HepG2 (cell line): ENCODE measurements around the gene SHBG. TPM values are rescaled to one million over a fixed set of nuclear protein-coding genes. Genes with fewer than 3 reads are reported as not detected.
A peak's percentile ranks its signal among the peaks of the same experiment; 100 is the strongest.

ENCODE experiments used
- ATAC-seq: fragments of 200-7000 bp; cut with Tn5 transposase; 3 replicates; pipeline ENCODE4 v1.9.1; 2020; ENCODE audit warnings: mild to moderate bottlenecking, moderate library complexity
- BruUV-seq: library from RNA; stranded (reverse); fragments of 400-500 nt; replicated peaks from 2 replicates; lab custom pipeline; 2021; lab: Mats Ljungman, UMichigan
- CTCF ChIA-PET: fragments of 300-600 bp; formaldehyde crosslinking; extraction: SDS; loops from one replicate; lab custom pipeline; 2021; ENCODE audit warnings: low total read pairs, inconsistent platforms, low intra/inter-chr PET ratio; lab: Yijun Ruan, JAX
- POLR2A ChIA-PET: fragments of 350-600 bp; sonication (Branson Sonifier 250); formaldehyde crosslinking; loops from one replicate; lab custom pipeline; 2020; ENCODE audit warnings: antibody characterized with exemption, inconsistent platforms; lab: Yijun Ruan, JAX
- DNase-seq: peaks from one replicate; pipeline ENCODE4 v3.0.0-alpha.2; 2015; ENCODE audit warnings: low spot score
- FAIRE-seq: peaks from 3 replicates; lab custom pipeline; 2011; peaks lifted over from hg19 to GRCh38; lab: Jason Lieb, UNC
- H2AFZ ChIP-seq: one replicate; pipeline ENCODE4 v1.6.1; 2011; ENCODE audit warnings: low read length, inconsistent platforms
- H3K27ac ChIP-seq: fragments of 300-600 bp; 3 replicates; pipeline ENCODE4 v1.8.0; 2011; ENCODE audit warnings: mixed run types, mild to moderate bottlenecking, mixed read lengths, low read length, inconsistent platforms; ENCODE audit not compliant: insufficient read depth; ENCODE audit errors: extremely low read length
- H3K27me3 ChIP-seq, 2 experiments: fragments of 200-600 bp in 1 of 2; 2 replicates in 1 of 2; 3 replicates in 1 of 2; pipeline versions ENCODE4 v1.6.0 to v1.8.0; 2011; ENCODE audit warnings: low read length in 2 of 2, mild to moderate bottlenecking in 2 of 2, moderate library complexity in 2 of 2, inconsistent platforms in 1 of 2; ENCODE audit not compliant: insufficient read depth in 2 of 2, control insufficient read depth in 1 of 2
- H3K36me3 ChIP-seq, 2 experiments: fragments of 200-600 bp in 1 of 2; replicated peaks in 1 of 2; 2 replicates in 1 of 2; 3 replicates in 1 of 2; pipeline versions ENCODE4 v1.5.1 to v1.8.0; 2011; ENCODE audit warnings: low read length in 2 of 2, inconsistent platforms in 1 of 2; ENCODE audit not compliant: insufficient read depth in 2 of 2, control insufficient read depth in 1 of 2
- H3K4me1 ChIP-seq: 2 replicates; pipeline ENCODE4 v1.5.1; 2012; ENCODE audit warnings: low read length, inconsistent platforms; ENCODE audit not compliant: insufficient read depth
- H3K4me2 ChIP-seq: 2 replicates; pipeline ENCODE4 v1.6.0; 2011; ENCODE audit warnings: low read depth, low read length, inconsistent platforms
- H3K4me3 ChIP-seq, 3 experiments: fragments of 200-600 bp in 1 of 3; sonication (generic), shearing (Covaris generic) in 1 of 3; replicated peaks in 1 of 3; 2 replicates each; pipeline ENCODE4 v1.5.1; 2011 to 2016; ENCODE audit warnings: low read length in 3 of 3, inconsistent platforms in 2 of 3, low read depth in 2 of 3, mild to moderate bottlenecking in 2 of 3, control low read depth in 1 of 3, mixed read lengths in 1 of 3; ENCODE audit not compliant: insufficient read depth in 1 of 3
- H3K79me2 ChIP-seq: one replicate; pipeline ENCODE4 v1.6.1; 2011; ENCODE audit warnings: low read length, inconsistent platforms; ENCODE audit not compliant: insufficient read depth
- H3K9ac ChIP-seq: 2 replicates; pipeline ENCODE4 v1.6.0; 2011; ENCODE audit warnings: mild to moderate bottlenecking, low read depth, low read length, inconsistent platforms; ENCODE audit not compliant: insufficient read depth
- H3K9me3 ChIP-seq: 2 replicates; pipeline ENCODE4 v1.5.1; 2012; ENCODE audit warnings: mild to moderate bottlenecking, low read length
- H4K20me1 ChIP-seq: 2 replicates; pipeline ENCODE4 v1.6.0; 2011; ENCODE audit warnings: inconsistent platforms, mild to moderate bottlenecking, low read length, moderate library complexity; ENCODE audit not compliant: insufficient read depth
- BCL6 ChIP-seq: IDR thresholded peaks from 2 replicates; pipeline ENCODE4 v1.6.1; 2016; ENCODE audit warnings: missing genetic modification reagents, missing compliant biosample characterization
- GLI4 ChIP-seq: sonication (generic); formaldehyde crosslinking; IDR thresholded peaks from 2 replicates; pipeline ENCODE4 v1.5.1; 2020; ENCODE audit warnings: missing genetic modification reagents, mild to moderate bottlenecking, moderate library complexity, borderline replicate concordance
- SMC3 ChIP-seq: IDR thresholded peaks from 2 replicates; pipeline ENCODE4 v1.6.1; 2011; ENCODE audit warnings: low read length, improper control_type of control experiment
- STAG1 ChIP-seq: sonication (generic); formaldehyde crosslinking; IDR thresholded peaks from 2 replicates; pipeline ENCODE4 v1.4.0; 2020; ENCODE audit warnings: missing genetic modification reagents
- TCF12 ChIP-seq, 2 experiments: fragments of 450-650 bp in 1 of 2; sonication (generic) in 1 of 2; formaldehyde crosslinking in 1 of 2; IDR thresholded peaks; 2 replicates each; pipeline versions ENCODE4 v1.6.1 to v1.8.0; 2017 to 2022; ENCODE audit warnings: antibody characterized with exemption in 1 of 2, mild to moderate bottlenecking in 1 of 2, missing genetic modification reagents in 1 of 2, moderate library complexity in 1 of 2
- ZNF382 ChIP-seq: sonication (generic); formaldehyde crosslinking; IDR thresholded peaks from 2 replicates; pipeline ENCODE4 v1.5.0; 2020; ENCODE audit warnings: missing genetic modification reagents, mild to moderate bottlenecking, borderline replicate concordance
- WGBS: methylation state at CpG from one replicate; pipeline ENCODE4 v1.1.6; 2017; ENCODE audit warnings: low lambda C conversion rate; 5-methylcytosine and 5-hydroxymethylcytosine counted together
- in situ Hi-C: cut with HindIII; loops from 2 replicates; pipeline ENCODE4 v1.10.0; 2017; ENCODE audit warnings: low pct_unique_long_range_greater_than_20kb; ENCODE audit not compliant: extremely low pct_ligation_motif_present
- intact Hi-C: fragments of 100-400 bp; cut with micrococcal nuclease; formaldehyde crosslinking; loops from one replicate; pipeline ENCODE4 v1.10.0; 2022; ENCODE audit not compliant: unreplicated experiment
- polyA plus RNA-seq, 8 experiments: library from polyadenylated mRNA; depleted of rRNA in 3 of 8; stranded (reverse) in 7 of 8; unstranded in 1 of 8; fragments of >200 nt; fragmentation: Illumina TruSeq in 4 of 8; extraction: Trizol in 4 of 8; gene quantifications; 2 replicates each; pipeline versions ENCODE4 v1.2.1 to v1.2.3, GENCODE V29; 2011 to 2016; ENCODE audit warnings: low read depth in 4 of 8, missing spikeins in 1 of 8, mixed read lengths in 1 of 8; ENCODE audit not compliant: insufficient read depth in 1 of 8
- total RNA-seq, 5 experiments: library from RNA; depleted of rRNA; stranded (reverse); fragments of >200 nt; fragmentation: Illumina TruSeq; extraction: Trizol; gene quantifications; 2 replicates each; pipeline ENCODE4 v1.2.3, GENCODE V29; 2016; ENCODE audit warnings: low read depth in 1 of 5
- TF ChIP-seq, protein P1 (sequence below): sonication (generic); formaldehyde crosslinking; IDR thresholded peaks from 2 replicates; pipeline ENCODE4 v1.5.0; 2020; ENCODE audit warnings: mild to moderate bottlenecking, missing genetic modification reagents, moderate library complexity
- TF ChIP-seq, protein P2 (sequence below), 2 experiments: fragments of 450-650 bp in 1 of 2; sonication (generic) in 1 of 2; formaldehyde crosslinking; IDR thresholded peaks; 2 replicates each; pipeline versions ENCODE4 v1.5.0 to v1.8.0; 2020 to 2022; ENCODE audit warnings: mild to moderate bottlenecking in 1 of 2, missing genetic modification reagents in 1 of 2

Gene SHBG
- total and polyA plus RNA-seq, 2 of the 13 experiments (the other 11 are each of a cell fraction or from before 2014, with no cell fraction given): 4.0 to 6.1 TPM

DNA sequence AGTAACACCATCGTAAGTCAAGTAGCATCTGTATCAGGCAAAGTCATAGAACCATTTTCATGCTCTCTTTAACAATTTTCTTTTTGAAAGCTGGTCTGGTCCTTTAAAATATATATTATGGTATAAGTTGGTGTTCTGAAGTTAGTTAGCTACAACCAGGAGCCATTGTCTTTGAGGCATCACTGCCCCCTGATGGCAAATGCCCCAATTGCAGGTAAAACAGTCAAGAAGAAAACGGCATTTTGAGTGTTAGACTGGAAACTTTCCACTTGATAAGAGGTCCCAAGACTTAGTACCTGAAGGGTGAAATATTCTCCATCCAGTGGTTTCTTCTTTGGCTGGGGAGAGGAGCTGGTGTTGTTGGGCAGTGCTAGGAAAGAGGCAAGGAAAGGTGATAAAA, 43.3 kb downstream of the SHBG start:
- FAIRE-seq (no peak), ATAC-seq (no peak), DNase-seq (peak; percentile 27)
- H3K27me3 ChIP-seq: no peaks in the 10 kb centered on the region; a peak in 1 of 5 replicates
- no peak overlapping the region for H3K9ac ChIP-seq
- TF ChIP-seq, protein P1, sequence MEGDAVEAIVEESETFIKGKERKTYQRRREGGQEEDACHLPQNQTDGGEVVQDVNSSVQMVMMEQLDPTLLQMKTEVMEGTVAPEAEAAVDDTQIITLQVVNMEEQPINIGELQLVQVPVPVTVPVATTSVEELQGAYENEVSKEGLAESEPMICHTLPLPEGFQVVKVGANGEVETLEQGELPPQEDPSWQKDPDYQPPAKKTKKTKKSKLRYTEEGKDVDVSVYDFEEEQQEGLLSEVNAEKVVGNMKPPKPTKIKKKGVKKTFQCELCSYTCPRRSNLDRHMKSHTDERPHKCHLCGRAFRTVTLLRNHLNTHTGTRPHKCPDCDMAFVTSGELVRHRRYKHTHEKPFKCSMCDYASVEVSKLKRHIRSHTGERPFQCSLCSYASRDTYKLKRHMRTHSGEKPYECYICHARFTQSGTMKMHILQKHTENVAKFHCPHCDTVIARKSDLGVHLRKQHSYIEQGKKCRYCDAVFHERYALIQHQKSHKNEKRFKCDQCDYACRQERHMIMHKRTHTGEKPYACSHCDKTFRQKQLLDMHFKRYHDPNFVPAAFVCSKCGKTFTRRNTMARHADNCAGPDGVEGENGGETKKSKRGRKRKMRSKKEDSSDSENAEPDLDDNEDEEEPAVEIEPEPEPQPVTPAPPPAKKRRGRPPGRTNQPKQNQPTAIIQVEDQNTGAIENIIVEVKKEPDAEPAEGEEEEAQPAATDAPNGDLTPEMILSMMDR (CRISPR knock-in tag): peak; percentile 72
- TF ChIP-seq ZNF382 (CRISPR knock-in tag): no peak
- TF ChIP-seq STAG1 (CRISPR knock-in tag): peak; percentile 64
- no peak for TF ChIP-seq GLI4 (CRISPR knock-in tag)
- no peak for TF ChIP-seq BCL6 (CRISPR knock-in tag)
- peak; percentile 20 for TF ChIP-seq SMC3
- TF ChIP-seq, protein P2, sequence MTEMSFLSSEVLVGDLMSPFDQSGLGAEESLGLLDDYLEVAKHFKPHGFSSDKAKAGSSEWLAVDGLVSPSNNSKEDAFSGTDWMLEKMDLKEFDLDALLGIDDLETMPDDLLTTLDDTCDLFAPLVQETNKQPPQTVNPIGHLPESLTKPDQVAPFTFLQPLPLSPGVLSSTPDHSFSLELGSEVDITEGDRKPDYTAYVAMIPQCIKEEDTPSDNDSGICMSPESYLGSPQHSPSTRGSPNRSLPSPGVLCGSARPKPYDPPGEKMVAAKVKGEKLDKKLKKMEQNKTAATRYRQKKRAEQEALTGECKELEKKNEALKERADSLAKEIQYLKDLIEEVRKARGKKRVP (CRISPR knock-in tag; IDR thresholded peaks at IDR 0.05): no peak
- TF ChIP-seq TCF12 (IDR thresholded peaks at IDR 0.05): no peak
- TF ChIP-seq TCF12 (CRISPR knock-in tag; IDR thresholded peaks at IDR 0.05): no peak
- H3K4me1 ChIP-seq: no peaks in the 10 kb centered on the region
- ChIA-PET POLR2A (interaction anchor here (0.7 to 2.5 kb wide), 5 partner anchors 13 to 94 kb away, joined by 3 to 11 read pairs (median 3); partner anchors contain the start of genes CD68, MPDU1, SAT2 and TP53), CTCF (interaction anchor here (1.1 to 2.1 kb wide), 4 partner anchors 39 to 158 kb away, joined by 4 to 10 read pairs (median 6); no protein-coding TSS in a partner anchor)
- intact Hi-C loops: loop anchor here (1.0 to 5.0 kb wide), 2 partner anchors 41 to 87 kb away; partner anchors contain the start of gene SHBG
- no peaks in the 10 kb centered on the region for H3K79me2 ChIP-seq
- no peak overlapping the region for H3K4me2 ChIP-seq
- H3K9me3 ChIP-seq: peaks cover 7% of the 10 kb centered on the region; the same call in 1 of the 2 replicates
- in situ Hi-C loops: no loop called here
- 93% methylated on average over 2 of the region's 2 CpGs for WGBS
- no peaks in the 10 kb centered on the region for H4K20me1 ChIP-seq
- no peak overlapping the region for H3K27ac ChIP-seq
- peaks cover 25 to 36% of the 10 kb centered on the region in 2 experiments; a peak in 4 of 5 replicates for H3K36me3 ChIP-seq
- no peak overlapping the region for H3K4me3 ChIP-seq
- H2AFZ ChIP-seq: no peak overlapping the region
- BruUV-seq: no TSS peak
